ENCODE data around the gene TSHZ2. TPM values are rescaled to one million over a fixed set of nuclear protein-coding genes. Genes with fewer than 3 reads are reported as not detected.

Gene TSHZ2
- total and polyA plus RNA-seq, 3 donors from 2014 or later = 13.0 to 41.9 (median 40.4) TPM

GRCh38 chr20:53389516-53390300 lies 417.6 kb downstream of the TSHZ2 start:
- Histone ChIP-seq H3K4me1 (no peaks in the 10 kb centered on the region), H3K9me3 (no peaks in the 10 kb centered on the region), H3K27me3 (no peaks in the 10 kb centered on the region), H3K36me3 (ENCODE audit: low read depth, missing control alignments) (no peaks in the 10 kb centered on the region), H3K27ac (no peak overlapping the region), H3K4me3 (no peak overlapping the region)
- no peak for DNase-seq
- intact Hi-C loops (cut with DNase I; ENCODE audit: low total_unique reads) = no loop called here
- WGBS, 2 donors = 89 to 94% methylated on average over 10 of the region's 10 CpGs
- TF ChIP-seq POLR2A (IDR thresholded peaks at IDR 0.05) (no peak), CTCF (IDR thresholded peaks at IDR 0.05) (no peak)

GRCh38 chr20:53390770-53391169 lies 418.6 kb downstream of the TSHZ2 start:
- H3K27me3 ChIP-seq = no peaks in the 10 kb centered on the region
- no peaks in the 10 kb centered on the region for H3K36me3 ChIP-seq (ENCODE audit: low read depth, missing control alignments)
- no peak overlapping the region for H3K4me3 ChIP-seq
- no peak for DNase-seq
- no peaks in the 10 kb centered on the region for H3K4me1 ChIP-seq
- no peak overlapping the region for H3K27ac ChIP-seq
- TF ChIP-seq CTCF (IDR thresholded peaks at IDR 0.05) (no peak), POLR2A (IDR thresholded peaks at IDR 0.05) (no peak)
- H3K9me3 ChIP-seq = no peaks in the 10 kb centered on the region
- intact Hi-C loops (cut with DNase I; ENCODE audit: low total_unique reads) = no loop called here
- WGBS, 2 donors = 62 to 90% methylated on average over 2 of the region's 2 CpGs

GRCh38 chr20:53394433-53394832 lies 422.3 kb downstream of the TSHZ2 start:
- TF ChIP-seq CTCF (IDR thresholded peaks at IDR 0.05) (no peak), POLR2A (IDR thresholded peaks at IDR 0.05) (no peak)
- Histone ChIP-seq H3K4me1 (no peaks in the 10 kb centered on the region), H3K27me3 (no peaks in the 10 kb centered on the region), H3K4me3 (no peak overlapping the region), H3K9me3 (no peaks in the 10 kb centered on the region), H3K27ac (no peak overlapping the region), H3K36me3 (ENCODE audit: low read depth, missing control alignments) (no peaks in the 10 kb centered on the region)
- DNase-seq = no peak
- intact Hi-C loops (cut with DNase I; ENCODE audit: low total_unique reads) = no loop called here

GRCh38 chr20:53395188-53395923 lies 423.2 kb downstream of the TSHZ2 start:
- intact Hi-C loops (cut with DNase I; ENCODE audit: low total_unique reads) = no loop called here
- H3K36me3 ChIP-seq (ENCODE audit: low read depth, missing control alignments) = no peaks in the 10 kb centered on the region
- no peaks in the 10 kb centered on the region for H3K9me3 ChIP-seq
- WGBS, 2 donors = 78 to 85% methylated on average over 5 of the region's 5 CpGs
- H3K4me3 ChIP-seq = no peak overlapping the region
- H3K27ac ChIP-seq = no peak overlapping the region
- H3K4me1 ChIP-seq = no peaks in the 10 kb centered on the region
- DNase-seq = no peak
- no peak for TF ChIP-seq CTCF (IDR thresholded peaks at IDR 0.05)
- TF ChIP-seq POLR2A (IDR thresholded peaks at IDR 0.05) = no peak
- no peaks in the 10 kb centered on the region for H3K27me3 ChIP-seq

Data from testis (tissue), 3 donors.